ENCODE data around the gene CHL1. TPM values are rescaled to one million over a fixed set of nuclear protein-coding genes. Genes with fewer than 3 reads are reported as not detected.

The CHL1 gene
- total and polyA plus RNA-seq, 2 donors (not counting 1 experiment from before 2014, with no cell fraction given), result 0.01 to 0.33 TPM

- TF ChIP-seq CTCF (conservative IDR thresholded peaks at IDR 0.05 in 1 of 2, IDR thresholded peaks at IDR 0.05 in 1 of 2; ENCODE audit: low read depth in 1 of 2, low read length in 2 of 2), result no peak
- TF ChIP-seq EZH2 (IDR thresholded peaks at IDR 0.05; ENCODE audit: low read length, missing control alignments), result no peak
- Histone ChIP-seq H3K9ac (ENCODE audit: insufficient read depth, low read length) (no peak overlapping the region), H3K27ac (ENCODE audit: insufficient read depth, low read length) (no peak overlapping the region), H3K4me3 (replicated peaks in 1 of 4; ENCODE audit: control extremely low read depth in 1 of 4, insufficient read depth in 1 of 4, low read depth in 3 of 4, low read length in 4 of 4) (no peak overlapping the region), H3K79me2 (ENCODE audit: control insufficient read depth, insufficient read depth, low read length) (no peaks in the 10 kb centered on the region), H3K9me3 (ENCODE audit: control insufficient read depth, insufficient read depth, low read depth, low read length) (no peaks in the 10 kb centered on the region), H3K4me2 (ENCODE audit: extremely low read depth, insufficient read depth, low read length) (no peak overlapping the region), H3K4me1 (ENCODE audit: control insufficient read depth, extremely low read depth, insufficient read depth, low read length) (no peaks in the 10 kb centered on the region), H3K36me3 (ENCODE audit: control insufficient read depth, insufficient read depth, low read length) (no peaks in the 10 kb centered on the region), H3K27me3 (ENCODE audit: control insufficient read depth, insufficient read depth, low read length) (no peaks in the 10 kb centered on the region), H4K20me1 (ENCODE audit: control insufficient read depth, extremely low read depth, insufficient read depth, low read length) (no peaks in the 10 kb centered on the region), H2AFZ (ENCODE audit: low read length) (no peak overlapping the region)
- peak in 1 of 2 donors; percentile 7 for DNase-seq (ENCODE audit: low read depth in 2 of 2)
Measured at GRCh38 chr3:166071-166470, 30.5 kb upstream of the CHL1 start.

GRCh38 chr3:166799-167198, 29.8 kb upstream of the CHL1 start:
- H3K79me2 ChIP-seq (ENCODE audit: control insufficient read depth, insufficient read depth, low read length), result no peaks in the 10 kb centered on the region
- TF ChIP-seq CTCF (conservative IDR thresholded peaks at IDR 0.05 in 1 of 2, IDR thresholded peaks at IDR 0.05 in 1 of 2; ENCODE audit: low read depth in 1 of 2, low read length in 2 of 2) (no peak), EZH2 (IDR thresholded peaks at IDR 0.05; ENCODE audit: low read length, missing control alignments) (no peak)
- no peaks in the 10 kb centered on the region for H3K4me1 ChIP-seq (ENCODE audit: control insufficient read depth, extremely low read depth, insufficient read depth, low read length)
- H3K27ac ChIP-seq (ENCODE audit: insufficient read depth, low read length), result no peak overlapping the region
- no peak overlapping the region for H3K9ac ChIP-seq (ENCODE audit: insufficient read depth, low read length)
- no peaks in the 10 kb centered on the region for H3K36me3 ChIP-seq (ENCODE audit: control insufficient read depth, insufficient read depth, low read length)
- H3K9me3 ChIP-seq (ENCODE audit: control insufficient read depth, insufficient read depth, low read depth, low read length), result no peaks in the 10 kb centered on the region
- no peak overlapping the region for H2AFZ ChIP-seq (ENCODE audit: low read length)
- peak in 1 of 2 donors; percentile 36 for DNase-seq (ENCODE audit: low read depth in 2 of 2)
- H3K27me3 ChIP-seq (ENCODE audit: control insufficient read depth, insufficient read depth, low read length), result no peaks in the 10 kb centered on the region
- H3K4me3 ChIP-seq (replicated peaks in 1 of 4; ENCODE audit: control extremely low read depth in 1 of 4, insufficient read depth in 1 of 4, low read depth in 3 of 4, low read length in 4 of 4), result no peak overlapping the region
- H4K20me1 ChIP-seq (ENCODE audit: control insufficient read depth, extremely low read depth, insufficient read depth, low read length), result no peaks in the 10 kb centered on the region
- no peak overlapping the region for H3K4me2 ChIP-seq (ENCODE audit: extremely low read depth, insufficient read depth, low read length)

GRCh38 chr3:173886-174285, 22.7 kb upstream of the CHL1 start:
- Histone ChIP-seq H2AFZ (ENCODE audit: low read length) (no peak overlapping the region), H3K27ac (ENCODE audit: insufficient read depth, low read length) (no peak overlapping the region), H3K4me3 (replicated peaks in 1 of 4; ENCODE audit: control extremely low read depth in 1 of 4, insufficient read depth in 1 of 4, low read depth in 3 of 4, low read length in 4 of 4) (no peak overlapping the region), H3K9me3 (ENCODE audit: control insufficient read depth, insufficient read depth, low read depth, low read length) (no peaks in the 10 kb centered on the region), H3K27me3 (ENCODE audit: control insufficient read depth, insufficient read depth, low read length) (no peaks in the 10 kb centered on the region), H4K20me1 (ENCODE audit: control insufficient read depth, extremely low read depth, insufficient read depth, low read length) (no peaks in the 10 kb centered on the region), H3K9ac (ENCODE audit: insufficient read depth, low read length) (no peak overlapping the region), H3K79me2 (ENCODE audit: control insufficient read depth, insufficient read depth, low read length) (no peaks in the 10 kb centered on the region), H3K36me3 (ENCODE audit: control insufficient read depth, insufficient read depth, low read length) (no peaks in the 10 kb centered on the region), H3K4me2 (ENCODE audit: extremely low read depth, insufficient read depth, low read length) (no peak overlapping the region), H3K4me1 (ENCODE audit: control insufficient read depth, extremely low read depth, insufficient read depth, low read length) (no peaks in the 10 kb centered on the region)
- DNase-seq (ENCODE audit: low read depth in 2 of 2), result peak in 1 of 2 donors; percentile 12
- TF ChIP-seq EZH2 (IDR thresholded peaks at IDR 0.05; ENCODE audit: low read length, missing control alignments) (no peak), CTCF (conservative IDR thresholded peaks at IDR 0.05 in 1 of 2, IDR thresholded peaks at IDR 0.05 in 1 of 2; ENCODE audit: low read depth in 1 of 2, low read length in 2 of 2) (no peak)

Measured in fibroblast of lung (primary cell).